HFF-Myc (cell line): Measurements from ENCODE around the gene SUPT20H.

Experiments
- DNase-seq: peaks from one replicate; pipeline ENCODE4 v3.0.0-alpha.2; 2011; ENCODE audit warnings: low read depth; ENCODE audit errors: extremely low read depth
- H3K4me3 ChIP-seq: replicated peaks from 2 replicates; pipeline ENCODE4 v1.5.1; 2011; ENCODE audit warnings: low read depth, mild to moderate bottlenecking, control low read depth, low read length
- CTCF ChIP-seq: IDR thresholded peaks from 2 replicates; pipeline ENCODE4 v1.5.1; 2012; ENCODE audit warnings: mild to moderate bottlenecking, low read depth, low read length, control low read depth; ENCODE audit errors: missing control alignments

Gene SUPT20H

GRCh38 chr13:37090912-37091311 is 31.4 kb upstream of the SUPT20H start:
- no peak overlapping the region for H3K4me3 ChIP-seq
- TF ChIP-seq CTCF: no peak
- no peak for DNase-seq

- no peak overlapping the region for H3K4me3 ChIP-seq
- no peak for TF ChIP-seq CTCF
- no peak for DNase-seq
Measured at GRCh38 chr13:37089495-37089894, 30.0 kb upstream of the SUPT20H start.

- TF ChIP-seq CTCF: no peak
Measured at GRCh38 chr13:37087486-37087885, 28.0 kb upstream of the SUPT20H start.

GRCh38 chr13:37085606-37086005 is 26.1 kb upstream of the SUPT20H start:
- TF ChIP-seq CTCF: no peak
- DNase-seq: no peak
- H3K4me3 ChIP-seq: no peak overlapping the region

More at GRCh38 chr13:37087486-37087885, 28.0 kb upstream of the SUPT20H start:
- no peak overlapping the region for H3K4me3 ChIP-seq
- DNase-seq: no peak

DNA sequence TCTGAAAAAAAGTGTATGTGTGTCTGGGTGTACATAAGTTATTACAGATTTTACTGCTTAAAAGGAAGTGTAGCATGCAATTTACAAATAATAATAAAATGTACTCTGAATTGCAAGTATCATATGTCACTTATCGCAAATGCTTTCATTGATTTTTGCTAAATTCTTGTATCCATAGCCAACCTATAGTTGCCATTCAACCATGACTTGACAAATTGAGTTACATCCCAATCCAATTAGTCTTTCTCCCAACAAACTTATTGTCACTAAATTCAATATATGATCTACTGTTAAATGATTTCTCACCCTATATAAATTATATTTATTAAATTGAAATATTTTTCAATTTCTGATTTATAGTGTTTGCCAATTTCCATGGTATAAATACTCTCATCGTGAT is 17.3 kb upstream of the SUPT20H start:
- TF ChIP-seq CTCF: no peak
- DNase-seq: no peak
- H3K4me3 ChIP-seq: no peak overlapping the region

DNA sequence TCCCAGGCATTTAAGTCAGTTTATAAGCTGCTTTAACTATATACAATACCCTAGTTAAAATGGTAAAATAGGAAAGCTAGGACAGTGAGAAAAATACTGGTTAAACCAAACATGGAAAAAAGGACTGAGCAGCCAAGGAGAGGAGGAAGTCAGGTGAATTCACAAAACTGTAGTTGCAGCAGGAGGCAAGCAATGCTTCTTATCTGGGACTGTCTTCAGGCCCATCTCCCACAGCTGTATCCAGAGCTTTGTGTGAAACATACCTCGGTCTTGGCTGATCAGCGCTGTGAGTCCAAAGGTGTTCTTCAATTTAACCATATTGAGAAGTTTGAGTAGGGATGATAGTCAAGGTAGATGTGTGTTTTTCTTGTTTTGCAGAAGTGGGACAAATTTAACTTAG is 15.7 kb upstream of the SUPT20H start:
- DNase-seq: no peak

More for the DNA sequence above, 15.7 kb upstream of the SUPT20H start:
- no peak overlapping the region for H3K4me3 ChIP-seq
- TF ChIP-seq CTCF: no peak
